Caco-2 (cell line): ENCODE data around the gene OR7D4. TPM values are rescaled to one million over a fixed set of nuclear protein-coding genes. Genes with fewer than 3 reads are reported as not detected.

ENCODE experiments used
- BruUV-seq: library from RNA; stranded (reverse); fragments of 400-500 nt; replicated peaks from 2 replicates; lab custom pipeline; 2021; lab: Mats Ljungman, UMichigan
- CTCF ChIA-PET: fragments of 300-600 bp; sonication (Branson Sonifier 250); formaldehyde crosslinking; loops from one replicate; lab custom pipeline; 2022; ENCODE audit warnings: antibody characterized with exemption; lab: Charles Lee
- POLR2A ChIA-PET: fragments of 300-600 bp; sonication (Branson Sonifier 250); formaldehyde crosslinking; loops from one replicate; lab custom pipeline; 2022; ENCODE audit warnings: antibody characterized with exemption; lab: Charles Lee
- DNase-seq, 2 experiments: peaks; one replicate each; pipeline versions ENCODE4 v3.0.0 to v3.0.0-alpha.2; 2020 to 2022
- H3K27me3 ChIP-seq: replicated peaks from 2 replicates; pipeline ENCODE4 v1.6.0; 2011; ENCODE audit warnings: low read length; ENCODE audit not compliant: control insufficient read depth, insufficient read depth
- H3K36me3 ChIP-seq: 2 replicates; pipeline ENCODE4 v1.5.1; 2011; ENCODE audit warnings: low read length; ENCODE audit not compliant: control insufficient read depth, insufficient read depth
- H3K4me1 ChIP-seq: fragments of 250-450 bp; sonication (Bioruptor Pico); 2 replicates; pipeline ENCODE4 v1.5.1; 2020; ENCODE audit warnings: mild to moderate bottlenecking
- H3K4me3 ChIP-seq: 2 replicates; pipeline ENCODE4 v1.5.1; 2011; ENCODE audit warnings: low read depth, mild to moderate bottlenecking, control low read depth, low read length
- H3K9me3 ChIP-seq: fragments of 250-450 bp; sonication (Bioruptor Pico); 2 replicates; pipeline ENCODE4 v1.5.1; 2020; ENCODE audit warnings: mild to moderate bottlenecking, moderate library complexity
- H3K27ac Mint-ChIP-seq: one replicate; pipeline ENCODE4 v1.8.0; 2022; ENCODE audit warnings: mixed read lengths; ENCODE audit not compliant: unreplicated experiment
- H3K27me3 Mint-ChIP-seq: one replicate; pipeline ENCODE4 v1.8.0; 2022; ENCODE audit warnings: mixed read lengths; ENCODE audit not compliant: insufficient read depth, unreplicated experiment
- H3K36me3 Mint-ChIP-seq: one replicate; pipeline ENCODE4 v1.8.0; 2022; ENCODE audit warnings: mild to moderate bottlenecking, mixed read lengths; ENCODE audit not compliant: insufficient read depth, unreplicated experiment
- H3K4me1 Mint-ChIP-seq: one replicate; pipeline ENCODE4 v1.8.0; 2022; ENCODE audit warnings: low read depth, mixed read lengths; ENCODE audit not compliant: unreplicated experiment
- H3K4me3 Mint-ChIP-seq: one replicate; pipeline ENCODE4 v1.8.0; 2022; ENCODE audit warnings: mild to moderate bottlenecking, moderate library complexity, mixed read lengths; ENCODE audit not compliant: unreplicated experiment
- H3K9me3 Mint-ChIP-seq: one replicate; pipeline ENCODE4 v1.8.0; 2022; ENCODE audit warnings: mixed read lengths; ENCODE audit not compliant: unreplicated experiment
- CTCF ChIP-seq, 2 experiments: fragments of 200-600 bp in 1 of 2; IDR thresholded peaks; 1 replicate in 1 of 2; 2 replicates in 1 of 2; pipeline versions ENCODE4 v1.5.1 to v1.8.0; 2011 to 2022; ENCODE audit warnings: antibody characterized with exemption in 1 of 2, control low read depth in 1 of 2, inconsistent platforms in 1 of 2, low read depth in 1 of 2, low read length in 1 of 2, mild to moderate bottlenecking in 1 of 2, moderate library complexity in 1 of 2; ENCODE audit not compliant: insufficient read depth in 1 of 2, severe bottlenecking in 1 of 2, unreplicated experiment in 1 of 2
- intact Hi-C: fragments of 100-400 bp; cut with micrococcal nuclease; formaldehyde crosslinking; loops from one replicate; pipeline ENCODE4 v1.10.0; 2022; ENCODE audit not compliant: unreplicated experiment
- total RNA-seq: library from RNA; stranded (reverse); gene quantifications from 2 replicates; pipeline ENCODE4 v1.2.3, GENCODE V29; 2022

The OR7D4 gene
- total RNA-seq, 1 experiment from 2014 or later = not detected

GRCh38 chr19:9165261-9165660 lies 54.1 kb downstream of the OR7D4 start:
- CTCF ChIA-PET = no interaction called here
- Histone ChIP-seq H3K9me3 (no peaks in the 10 kb centered on the region), H3K36me3 (peaks cover 7% of the 10 kb centered on the region), H3K4me3 (no peak overlapping the region), H3K27me3 (no peaks in the 10 kb centered on the region), H3K4me1 (no peaks in the 10 kb centered on the region)
- Mint-ChIP-seq H3K4me3 (no peak overlapping the region), H3K27ac (no peak overlapping the region), H3K27me3 (no peaks in the 10 kb centered on the region), H3K4me1 (no peaks in the 10 kb centered on the region), H3K36me3 (peaks cover 68% of the 10 kb centered on the region), H3K9me3 (no peaks in the 10 kb centered on the region)
- POLR2A ChIA-PET = no interaction called here
- no TSS peak for BruUV-seq
- DNase-seq = no peak
- intact Hi-C loops = no loop called here
- TF ChIP-seq CTCF (IDR thresholded peaks at IDR 0.05; ENCODE audit: insufficient read depth in 1 of 2, low read depth in 1 of 2, low read length in 1 of 2, severe bottlenecking in 1 of 2, unreplicated experiment in 1 of 2) = no peak

- POLR2A ChIA-PET = no interaction called here
- Mint-ChIP-seq H3K9me3 (no peaks in the 10 kb centered on the region), H3K36me3 (peaks cover 95% of the 10 kb centered on the region), H3K4me1 (no peaks in the 10 kb centered on the region), H3K27me3 (no peaks in the 10 kb centered on the region), H3K4me3 (no peak overlapping the region), H3K27ac (no peak overlapping the region)
- intact Hi-C loops = no loop called here
- no TSS peak for BruUV-seq
- no peak overlapping the region for H3K4me3 ChIP-seq
- H3K27me3 ChIP-seq = no peaks in the 10 kb centered on the region
- TF ChIP-seq CTCF (IDR thresholded peaks at IDR 0.05; ENCODE audit: insufficient read depth in 1 of 2, low read depth in 1 of 2, low read length in 1 of 2, severe bottlenecking in 1 of 2, unreplicated experiment in 1 of 2) = no peak
- CTCF ChIA-PET = no interaction called here
- no peak for DNase-seq
- H3K36me3 ChIP-seq = peaks cover 20% of the 10 kb centered on the region
- no peaks in the 10 kb centered on the region for H3K4me1 ChIP-seq
- no peaks in the 10 kb centered on the region; the same call in 1 of the 2 replicates for H3K9me3 ChIP-seq
Observed at GRCh38 chr19:9161427-9161826, 58.0 kb downstream of the OR7D4 start.

Other genes with a start within 250 kb of the OR7D4 start
- gene MUC16, start 209.2 kb downstream of the OR7D4 start, total RNA-seq = 0.05 TPM in 2 replicates
- gene OR1M1, start 132.5 kb downstream of the OR7D4 start, total RNA-seq = not detected in 2 replicates
- not detected in 2 replicates for gene OR7G2, start 112.1 kb downstream of the OR7D4 start, total RNA-seq
- not detected in 2 replicates for gene OR7G1, start 103.8 kb downstream of the OR7D4 start, total RNA-seq
- not detected in 2 replicates for gene OR7G3, start 92.6 kb downstream of the OR7D4 start, total RNA-seq
- gene ZNF317, start 79.2 kb downstream of the OR7D4 start, total RNA-seq = 33.7 and 35.2 TPM in 2 replicates
- not detected in 2 replicates for gene OR7D2, start 40.6 kb downstream of the OR7D4 start, total RNA-seq
- not detected in 2 replicates for gene OR7E24, start 31.3 kb upstream of the OR7D4 start, total RNA-seq
- 0.77 and 2.0 TPM in 2 replicates for gene ZNF699, start 90.2 kb upstream of the OR7D4 start, total RNA-seq
- 5.4 and 5.5 TPM in 2 replicates for gene ZNF559, start 104.6 kb upstream of the OR7D4 start, total RNA-seq
- gene ZNF177, start 143.4 kb upstream of the OR7D4 start, total RNA-seq = 0.34 and 0.70 TPM in 2 replicates
- 18.5 and 20.4 TPM in 2 replicates for gene ZNF266, start 216.0 kb upstream of the OR7D4 start, total RNA-seq